NCI-H526 treated with DMSO at 0.1 percent for 48 hours (cell line): Measurements from ENCODE around the gene PTGIS.

Source experiments
- DNase-seq: peaks from one replicate; lab custom pipeline; 2025; lab: John Stamatoyannopoulos, UW

PTGIS gene

DNA sequence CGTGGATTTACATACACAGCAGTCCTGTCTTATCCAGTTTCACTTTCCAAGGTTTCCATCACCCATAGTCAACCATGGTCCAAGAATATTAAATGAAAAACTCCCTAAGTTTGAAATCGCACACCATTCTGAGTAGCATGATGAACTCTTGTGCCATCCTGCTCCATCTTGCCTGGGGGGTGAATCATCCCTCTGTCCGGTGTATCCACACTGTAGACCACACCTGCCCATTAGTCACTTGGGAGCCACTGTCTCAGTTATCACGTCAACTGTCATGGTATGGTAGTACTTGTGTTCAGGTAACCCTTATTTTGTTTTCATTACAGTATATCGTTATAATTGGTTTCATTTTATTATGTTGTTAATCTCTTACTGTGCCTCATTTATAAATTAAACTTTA is 38.5 kb downstream of the PTGIS start:
- no peak for DNase-seq

DNA sequence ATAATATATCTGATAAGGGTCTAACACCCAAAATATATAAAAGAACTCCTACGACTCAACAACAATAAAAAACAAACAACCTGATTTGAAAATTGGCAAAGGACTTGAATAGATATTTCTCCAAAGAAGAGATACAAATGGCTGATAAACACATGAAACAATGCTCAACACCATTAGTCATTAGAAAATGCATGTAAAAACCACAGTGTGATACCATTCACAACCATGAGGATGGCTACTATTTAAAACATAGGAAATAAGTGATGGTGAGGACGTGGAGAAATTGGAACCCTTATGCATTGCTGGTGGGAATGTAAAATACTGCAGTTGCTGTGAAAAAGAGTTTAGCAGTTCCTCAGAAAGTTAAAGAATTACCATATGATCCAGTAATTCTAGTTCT is 41.4 kb downstream of the PTGIS start:
- DNase-seq = no peak

DNA sequence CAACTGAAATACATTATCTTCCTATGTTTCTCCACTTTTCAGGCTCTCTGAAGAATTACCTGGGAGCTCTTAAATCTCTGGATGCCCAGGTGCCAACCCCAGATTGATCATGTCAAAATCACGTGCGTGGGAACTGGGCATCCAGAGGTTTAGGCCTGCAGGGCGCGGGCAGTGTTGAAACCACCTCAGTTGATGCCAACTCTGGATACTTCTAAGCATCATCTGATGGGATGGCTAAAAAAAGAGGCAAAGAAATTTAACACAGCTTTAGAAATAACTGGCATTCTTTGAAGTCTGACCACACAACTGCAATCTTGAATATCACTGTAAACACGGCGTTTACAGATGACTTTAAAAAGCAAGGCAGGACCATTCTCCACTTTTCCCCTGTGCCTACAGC is 41.9 kb downstream of the PTGIS start:
- no peak for DNase-seq

DNA sequence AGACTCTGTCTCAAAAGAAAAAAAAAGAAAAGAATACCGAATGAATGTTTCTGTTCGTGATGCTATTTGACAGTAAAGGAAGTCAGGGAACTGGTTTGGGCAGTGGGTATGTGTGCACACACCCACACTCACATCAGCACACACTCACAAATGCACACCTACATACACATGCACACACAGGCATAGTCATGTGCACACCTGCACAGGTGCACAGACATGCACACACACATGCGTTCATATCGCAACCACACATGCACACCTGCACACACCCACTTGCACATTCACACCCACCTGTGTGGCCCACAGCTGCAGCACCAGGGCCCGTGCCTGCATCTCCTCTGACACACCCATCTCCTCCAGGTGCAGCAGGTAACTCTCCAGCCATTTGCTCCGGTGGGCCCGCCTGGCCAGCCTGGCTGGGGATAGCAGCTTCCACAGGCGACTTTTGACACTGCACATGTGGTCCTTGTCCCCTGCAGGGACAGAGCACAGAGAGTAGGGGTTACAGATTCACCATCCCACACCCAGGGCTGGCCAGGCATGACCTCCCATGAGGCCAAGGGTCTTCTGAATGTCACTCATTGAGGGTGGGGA is 44.1 kb downstream of the PTGIS start:
- DNase-seq = no peak

DNA sequence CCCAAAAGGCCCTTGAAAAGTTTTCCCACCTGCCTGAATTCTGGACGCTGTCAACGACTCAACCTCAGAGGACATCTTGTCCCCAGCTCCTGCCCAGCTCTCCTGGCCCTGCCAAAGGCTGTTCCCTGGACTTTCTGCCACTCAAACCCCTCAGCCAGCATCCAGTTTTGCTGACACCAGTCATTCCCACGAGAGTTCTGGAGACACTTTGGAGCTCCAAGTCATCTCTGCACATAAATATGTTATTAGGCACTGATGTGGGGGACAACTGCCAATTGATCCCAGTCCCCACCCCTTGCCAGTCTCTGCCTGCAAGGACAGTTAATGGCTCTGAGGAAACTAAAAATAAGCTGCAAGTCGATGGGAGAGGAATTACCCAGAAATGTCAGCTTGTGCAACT is 46.6 kb downstream of the PTGIS start:
- DNase-seq = no peak

DNA sequence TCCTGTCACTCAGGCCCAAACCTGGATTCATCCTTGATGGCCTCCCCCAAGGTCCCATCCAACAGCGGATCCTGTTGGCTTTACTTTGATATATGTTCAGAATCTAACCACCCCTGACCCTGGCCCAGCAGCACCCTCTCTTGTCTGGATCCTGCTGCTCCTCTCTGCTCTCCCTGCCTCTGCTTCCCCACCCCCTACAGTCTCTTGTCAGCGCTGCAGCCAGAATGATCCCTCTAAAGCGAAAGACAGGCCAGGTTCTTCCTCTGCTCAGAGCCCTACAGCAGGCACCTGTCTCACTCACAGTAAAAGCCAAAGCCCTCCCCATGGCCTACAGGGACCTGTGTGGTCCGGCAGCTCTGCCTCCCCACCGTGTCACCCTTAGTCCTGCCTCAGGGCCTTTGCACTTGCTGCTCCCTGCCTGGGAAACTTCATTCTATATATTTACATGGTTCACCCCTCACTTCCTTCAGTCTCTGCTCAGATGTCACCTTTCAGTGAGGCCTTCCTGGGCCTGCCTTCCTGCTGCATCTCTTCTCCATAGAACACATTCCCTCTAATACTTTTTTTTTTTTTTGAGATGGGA is 48.1 kb downstream of the PTGIS start:
- no peak for DNase-seq

DNA sequence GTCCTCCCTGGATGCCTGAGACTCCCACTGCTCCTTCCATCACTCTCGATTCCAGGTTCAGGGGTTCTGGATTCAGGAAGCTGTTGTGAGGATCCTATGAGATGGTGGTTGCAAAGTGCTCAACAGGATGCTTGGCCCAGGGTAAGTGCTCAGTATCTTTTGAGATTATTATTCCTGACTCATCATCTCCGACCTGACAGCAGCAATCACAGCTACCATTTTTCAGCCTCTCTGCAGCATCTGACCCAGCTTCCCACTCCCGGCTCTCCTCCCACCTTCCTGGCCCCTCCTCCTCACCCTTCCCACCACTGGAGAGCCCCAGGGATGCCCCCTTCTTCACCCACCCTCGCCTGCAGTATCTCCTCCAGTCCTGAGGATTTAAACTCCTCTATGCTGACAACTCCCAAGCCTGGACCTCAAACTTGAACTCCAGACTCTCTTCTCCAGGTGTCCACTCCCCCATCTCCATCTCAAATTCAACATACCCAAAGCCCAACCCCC is 48.7 kb downstream of the PTGIS start:
- no peak for DNase-seq

DNA sequence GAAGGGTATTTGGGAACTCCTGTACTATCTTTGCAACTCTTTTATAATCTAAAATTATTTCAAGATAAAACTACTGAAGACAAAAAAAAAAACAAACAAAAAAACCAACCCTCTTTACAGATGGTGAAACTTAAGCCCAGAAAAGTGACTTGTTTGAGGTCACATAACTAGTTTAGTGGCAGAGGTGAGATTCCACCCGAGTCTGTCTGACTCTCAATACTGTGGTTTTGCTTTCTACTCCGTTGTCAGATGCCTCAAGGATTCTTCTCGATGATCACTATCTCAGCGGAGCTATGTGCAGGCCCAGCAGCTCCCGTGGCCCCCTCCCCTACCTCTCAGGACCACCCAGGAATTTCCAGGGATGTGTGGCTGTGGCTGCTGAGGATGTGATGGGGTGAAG is 49.4 kb downstream of the PTGIS start:
- DNase-seq = no peak

DNA sequence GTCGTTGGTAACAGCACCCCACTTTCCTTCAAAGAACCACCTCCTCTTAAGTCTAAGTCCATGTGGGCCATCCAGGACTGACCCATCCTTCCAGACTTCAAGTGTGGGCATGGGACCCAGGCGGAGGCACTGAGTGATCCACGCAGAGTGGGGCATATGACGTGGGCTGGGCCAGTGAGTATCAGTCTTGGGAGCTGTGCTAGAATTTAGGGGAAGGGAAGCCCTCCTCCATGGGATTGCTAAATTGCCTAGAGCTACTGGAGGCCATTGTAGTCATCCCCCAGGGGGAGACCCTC is 50.2 kb downstream of the PTGIS start:
- DNase-seq = no peak

DNA sequence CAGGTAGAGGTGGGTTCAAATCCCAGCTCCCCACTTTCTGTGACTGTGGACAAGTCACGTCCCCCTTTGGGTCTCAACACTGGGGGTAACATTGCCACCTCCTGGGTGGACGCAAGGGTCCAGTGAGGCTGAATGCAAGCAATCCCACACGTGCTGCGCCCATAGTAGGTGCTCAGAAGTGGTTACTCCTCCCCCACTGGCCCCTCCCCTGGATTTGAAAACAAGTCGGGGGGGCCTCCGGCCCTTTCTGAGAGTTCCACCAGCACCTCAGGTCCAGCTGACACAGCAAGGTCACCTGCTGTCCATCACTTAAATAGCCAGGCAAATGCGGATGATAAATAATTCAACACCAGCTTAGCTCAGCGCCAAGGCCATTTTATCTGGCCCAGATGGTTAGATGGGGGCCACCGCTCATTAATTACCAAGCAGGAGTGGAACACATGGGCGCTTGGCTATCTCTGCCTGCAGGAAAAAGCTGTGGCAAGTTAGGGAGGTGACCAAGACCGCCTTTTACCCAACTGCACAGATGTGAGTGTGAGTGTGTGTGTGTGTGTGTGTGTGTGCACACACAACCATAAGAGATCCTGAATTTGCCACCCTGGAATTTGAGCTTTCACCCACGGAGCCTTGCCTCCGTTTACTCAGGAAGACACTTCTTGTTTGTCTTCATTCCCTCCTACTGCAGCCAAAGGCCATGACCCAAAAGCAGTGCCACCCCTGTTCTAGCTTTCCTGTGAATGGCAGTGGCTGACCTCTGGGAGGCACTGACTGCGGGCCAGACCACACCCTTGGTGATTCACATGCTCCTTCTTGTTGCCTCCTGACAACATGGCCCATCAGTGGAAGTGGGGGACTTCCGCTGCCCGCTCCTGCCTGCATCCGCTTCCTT is 50.8 kb downstream of the PTGIS start:
- no peak for DNase-seq

DNA sequence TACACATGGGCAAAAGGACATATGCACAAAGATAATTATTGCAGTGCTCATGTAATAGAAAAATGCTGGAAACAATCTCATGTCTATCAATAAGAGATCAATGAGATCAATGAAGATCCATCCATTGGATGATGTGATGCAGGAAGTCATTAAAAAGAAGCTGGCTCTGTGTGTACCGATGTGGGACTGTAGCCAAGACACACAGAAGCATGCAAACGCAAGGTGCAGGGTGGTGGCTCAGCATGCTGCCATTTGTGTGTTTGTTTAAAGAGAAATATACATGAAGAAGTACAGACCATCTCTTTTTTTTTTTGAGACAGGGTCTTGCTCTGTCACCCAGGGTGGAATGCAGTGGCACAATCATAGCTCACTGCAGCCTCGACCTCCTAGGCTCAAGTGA is 52.4 kb downstream of the PTGIS start:
- DNase-seq = no peak

DNA sequence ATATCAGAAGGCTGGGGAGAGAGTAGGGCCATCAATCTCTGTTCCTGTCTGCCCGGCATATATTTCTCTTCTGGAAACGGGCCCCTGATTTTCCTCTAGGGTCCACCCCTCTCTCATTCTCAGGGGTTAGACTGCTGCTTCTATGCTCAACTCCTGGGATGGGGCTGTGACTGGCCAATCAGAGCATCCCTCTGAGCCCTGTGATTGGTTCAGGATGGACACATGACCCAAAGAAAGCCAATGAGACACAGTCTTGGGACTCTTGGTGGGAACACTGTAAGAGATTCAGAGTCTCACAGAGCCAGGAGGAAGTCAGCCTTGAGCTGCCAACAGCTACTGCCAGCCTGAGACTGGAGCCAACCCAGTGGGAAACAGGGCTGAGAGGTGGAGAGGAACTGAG is 54.4 kb downstream of the PTGIS start:
- DNase-seq = no peak

DNA sequence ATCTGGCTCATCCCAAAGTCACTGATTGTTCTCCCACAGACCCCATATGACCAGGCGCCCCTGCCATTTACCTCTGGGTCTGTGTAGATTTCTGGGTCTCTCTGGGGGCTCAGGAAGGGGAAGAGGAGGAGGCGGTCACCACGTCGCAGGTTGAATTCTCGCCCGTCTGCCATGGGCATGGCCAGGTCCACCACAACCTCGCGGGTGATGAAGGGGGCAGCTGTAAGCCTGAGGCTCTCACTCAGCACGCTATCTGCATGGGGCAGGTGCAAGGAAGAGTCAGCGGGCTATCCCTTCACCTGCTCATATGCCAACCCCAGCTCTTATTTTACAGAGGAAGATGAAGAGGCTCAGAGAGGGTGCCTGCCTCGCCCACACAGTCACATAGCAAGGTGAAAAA is 54.9 kb downstream of the PTGIS start:
- DNase-seq = no peak

DNA sequence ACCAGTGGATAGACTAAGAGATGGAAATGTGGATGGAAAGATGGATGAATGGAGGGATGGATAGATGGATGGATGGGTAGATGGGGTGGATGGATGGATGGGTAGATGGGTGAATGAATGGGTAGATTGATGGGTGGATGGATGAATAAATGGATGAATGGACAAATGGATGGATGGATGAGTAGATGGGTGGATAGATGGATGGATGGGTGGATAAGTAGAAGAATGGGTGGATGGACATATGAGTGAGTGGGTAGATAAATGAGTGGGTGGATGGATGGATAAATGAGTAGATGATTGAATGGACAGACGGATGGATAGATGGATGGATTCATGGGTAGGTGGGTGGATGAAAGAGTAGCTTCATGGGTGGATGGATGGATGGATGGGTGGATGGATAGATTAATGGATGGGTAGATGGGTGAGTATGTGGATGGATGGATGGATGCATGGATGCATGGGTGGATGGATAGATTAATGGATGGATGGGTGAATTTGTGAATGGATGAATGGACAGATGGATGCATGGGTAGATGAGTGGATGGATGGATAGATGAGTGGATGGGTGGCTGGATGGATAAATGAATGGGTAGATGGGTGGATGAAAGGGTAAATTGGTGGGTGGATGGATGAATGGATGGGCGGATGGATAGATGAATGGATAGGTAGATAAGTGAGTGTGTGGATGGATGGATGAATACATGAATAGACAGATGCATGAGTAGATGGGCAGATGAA is 56.0 kb downstream of the PTGIS start:
- DNase-seq = no peak

DNA sequence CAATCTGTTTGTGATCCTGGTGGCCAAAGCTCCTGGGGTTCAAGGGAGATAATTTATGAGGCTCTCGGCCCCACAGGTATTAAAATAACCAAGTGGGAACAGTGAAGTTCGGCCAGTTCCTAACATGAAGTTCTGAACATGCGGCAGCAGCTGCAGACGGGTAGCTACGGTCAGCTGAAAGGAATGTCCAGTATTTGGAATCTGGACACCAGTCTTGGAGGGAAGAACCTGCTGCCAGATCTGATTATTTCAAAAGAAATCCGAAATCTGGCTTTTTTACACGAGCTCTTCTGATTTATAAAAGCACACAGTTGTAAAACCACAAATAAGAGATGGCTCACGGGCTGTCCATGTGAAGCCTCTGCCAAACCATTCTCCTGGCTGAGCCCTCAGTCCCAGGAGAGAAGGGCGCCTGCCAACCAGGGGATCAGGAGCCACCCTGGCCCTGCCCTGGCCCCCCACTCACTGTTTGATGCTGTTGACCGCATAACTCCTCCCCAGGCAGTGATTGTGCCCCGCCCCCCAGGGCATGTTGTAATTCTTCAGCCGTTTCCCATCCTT is 57.3 kb downstream of the PTGIS start:
- no peak for DNase-seq

DNA sequence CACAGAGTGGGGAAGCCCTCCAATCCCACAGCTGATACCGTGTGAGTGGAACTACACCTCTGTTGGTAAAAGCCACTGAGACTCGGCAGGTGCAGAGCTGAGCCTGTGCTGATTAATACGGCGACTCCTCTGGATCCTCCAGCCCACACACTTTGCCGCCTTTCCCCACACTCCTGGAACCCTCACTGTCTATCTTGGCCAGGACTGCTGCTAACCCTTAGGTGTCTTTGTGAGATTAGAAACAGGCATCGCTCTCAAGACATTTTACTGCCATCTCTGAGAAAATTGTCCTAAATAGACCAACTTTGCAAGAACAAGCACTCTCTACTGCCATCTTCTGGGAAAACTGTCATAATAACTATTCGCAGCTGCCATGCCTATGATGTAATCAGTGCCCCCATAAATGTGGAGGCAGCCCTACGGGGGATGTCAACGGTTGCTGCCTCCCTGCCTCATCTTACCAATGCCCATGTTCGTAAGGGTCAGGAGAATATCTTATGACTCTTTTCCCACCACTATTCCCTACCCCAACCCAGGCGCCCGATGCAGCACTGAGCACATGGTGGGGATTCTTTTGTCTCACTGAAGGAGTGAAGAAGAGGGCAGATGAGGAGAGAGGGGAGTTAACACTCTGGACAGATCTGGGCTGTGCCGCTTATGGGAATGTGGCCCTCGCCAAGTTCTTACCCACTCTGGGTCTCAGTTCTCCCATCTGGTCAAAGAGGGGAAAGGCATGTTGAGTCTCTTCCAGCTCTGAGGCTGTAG is 59.3 kb downstream of the PTGIS start:
- peak; percentile 76 for DNase-seq

DNA sequence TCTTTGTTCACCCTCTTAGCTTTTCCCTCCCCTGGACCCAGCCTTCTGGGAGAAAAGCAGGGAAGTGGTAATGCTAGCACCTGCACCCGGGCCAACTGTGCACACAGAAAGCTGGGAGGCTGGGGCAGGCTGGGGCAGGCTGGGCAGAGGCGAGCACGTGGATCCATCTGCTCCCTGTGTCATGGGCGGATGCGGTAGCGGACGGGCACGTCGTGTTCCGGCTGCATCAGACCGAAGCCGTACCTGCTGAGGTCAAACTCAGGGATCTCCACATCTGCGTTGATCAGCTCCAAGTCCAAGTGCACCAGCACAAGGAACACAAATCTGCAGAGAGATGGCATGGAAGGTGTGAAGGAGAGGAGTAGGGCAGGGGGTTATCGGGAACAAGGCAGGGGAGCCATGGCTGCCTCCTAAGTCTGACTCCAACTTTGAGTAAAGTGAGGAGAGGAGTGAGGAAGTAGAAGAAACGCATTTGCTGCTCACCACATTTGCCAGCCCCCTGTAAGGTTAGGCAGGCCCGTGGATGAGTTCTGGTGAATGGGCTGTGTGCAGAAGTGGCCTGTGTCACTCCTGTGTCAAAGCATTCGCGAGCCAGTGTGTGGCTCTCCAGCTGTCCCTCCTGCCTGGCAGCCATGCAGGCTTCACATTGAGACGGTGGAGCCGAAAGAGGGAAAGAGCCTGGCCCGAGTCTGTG is 60.0 kb downstream of the PTGIS start:
- DNase-seq = no peak

DNA sequence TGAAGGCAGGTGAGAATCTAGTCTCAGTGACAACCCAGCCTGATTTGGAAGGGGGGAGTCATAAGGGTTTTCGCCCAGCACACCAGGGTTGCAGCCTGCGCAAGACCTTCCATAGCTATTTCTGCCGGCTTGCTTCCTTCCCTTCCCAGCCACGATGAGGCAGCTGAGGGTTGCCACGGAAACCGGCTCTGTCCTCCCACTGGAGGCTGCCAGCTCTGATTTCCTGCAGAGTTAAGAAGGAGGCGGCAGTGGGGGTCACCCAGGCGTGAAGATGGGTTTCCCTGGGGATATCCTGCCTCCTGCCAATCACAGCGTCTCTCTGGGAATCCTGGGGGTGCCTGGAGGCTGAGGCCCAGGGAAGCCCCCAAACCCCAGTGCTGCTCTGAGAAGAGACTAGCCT is 62.4 kb downstream of the PTGIS start:
- DNase-seq = peak; percentile 25

DNA sequence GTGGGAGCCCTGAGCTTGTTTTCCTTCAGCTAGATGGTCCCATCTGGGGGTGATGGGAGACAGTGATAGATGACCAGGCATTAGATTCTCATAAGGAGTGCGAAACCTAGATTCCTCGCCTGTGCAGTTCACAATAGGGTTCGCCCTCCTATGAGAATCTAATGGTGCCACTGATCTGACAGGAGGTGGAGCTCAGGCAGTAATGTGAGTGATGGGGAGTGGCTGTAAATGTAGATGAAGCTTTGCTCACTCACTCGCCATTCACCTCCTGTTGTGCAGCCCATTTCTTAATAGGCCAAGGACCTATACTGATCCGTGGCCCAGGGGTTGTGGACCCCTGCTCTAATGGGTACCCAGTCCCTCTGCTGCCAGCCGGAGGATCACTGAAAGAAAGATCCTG is 64.8 kb downstream of the PTGIS start:
- no peak for DNase-seq

DNA sequence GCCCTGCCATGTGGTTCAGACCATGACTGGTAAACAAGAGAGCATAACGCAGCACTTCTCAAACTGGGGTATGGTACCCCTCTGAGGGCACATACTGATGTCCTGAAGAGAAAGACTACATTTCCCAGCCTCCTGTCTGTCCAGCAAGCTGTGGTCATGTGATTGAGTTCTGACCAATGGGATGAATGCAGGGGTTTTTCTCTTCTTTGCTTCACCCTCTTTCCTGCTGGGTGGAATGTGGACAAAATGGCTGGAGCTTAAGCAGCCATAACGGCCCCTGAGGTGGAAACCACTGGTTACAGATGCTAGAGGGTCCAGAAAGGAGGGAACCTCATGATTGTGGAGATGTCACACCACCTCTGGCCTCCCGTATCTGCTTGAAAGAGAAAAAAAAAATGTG is 66.0 kb downstream of the PTGIS start:
- no peak for DNase-seq

DNA sequence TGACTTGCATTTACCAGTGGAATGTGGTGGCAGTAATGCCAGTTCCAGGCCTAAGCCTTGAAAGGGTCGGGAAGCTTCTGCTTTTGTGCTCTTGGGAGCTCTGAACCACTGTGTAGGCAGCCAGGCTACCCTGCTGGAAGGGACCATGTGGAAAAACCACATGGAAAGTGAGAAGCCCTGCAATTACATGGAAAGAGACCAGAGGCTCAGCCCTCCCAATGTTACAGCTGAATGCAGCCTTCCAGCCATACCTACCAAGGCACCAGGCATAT is 70.6 kb downstream of the PTGIS start:
- DNase-seq = no peak
